ENCODE data around the gene SP2. TPM values are rescaled to one million over a fixed set of nuclear protein-coding genes. Genes with fewer than 3 reads are reported as not detected.
A peak's percentile ranks its signal among the peaks of the same experiment; 100 is the strongest.

SP2 gene
- 10 to 100 TPM; 24.3 to 25.7 (median 25.4) TPM for polyA plus RNA-seq (ENCODE audit: insufficient read length in 4 of 4)

- peak; percentile 100 for DNase-seq (ENCODE audit: low read depth in 4 of 4, low spot score in 3 of 4)
These were observed at the start of gene SP2 for GRCh38 chr17:47895856-47896671. Gene SP2 (plus strand): TSS chr17:47896236. CDS start chr17:47896287, 51 bp downstream.

GRCh38 chr17:47846716-47847340 lies 49.2 kb upstream of the SP2 start:
- no peak for DNase-seq (ENCODE audit: low read depth in 4 of 4, low spot score in 3 of 4)

GRCh38 chr17:47847341-47848197 lies 48.5 kb upstream of the SP2 start:
- no peak for DNase-seq (ENCODE audit: low read depth in 4 of 4, low spot score in 3 of 4)

- DNase-seq (ENCODE audit: low read depth in 4 of 4, low spot score in 3 of 4): no peak
These were observed 47.9 kb upstream of the SP2 start for GRCh38 chr17:47848198-47848513.

GRCh38 chr17:47850373-47850691 lies 45.7 kb upstream of the SP2 start:
- DNase-seq (ENCODE audit: low read depth in 4 of 4, low spot score in 3 of 4): no peak

- DNase-seq (ENCODE audit: low read depth in 4 of 4, low spot score in 3 of 4): no peak
These were observed 45.1 kb upstream of the SP2 start, which contains the start of gene SP6 for GRCh38 chr17:47850692-47851573. Gene SP6 (minus strand): TSS chr17:47851163. CDS start chr17:47848429, 2,734 bp downstream.

- no peak for DNase-seq (ENCODE audit: low read depth in 4 of 4, low spot score in 3 of 4)
These were observed 44.3 kb upstream of the SP2 start for GRCh38 chr17:47851764-47852112.

GRCh38 chr17:47852113-47852949 lies 43.7 kb upstream of the SP2 start:
- DNase-seq (ENCODE audit: low read depth in 4 of 4, low spot score in 3 of 4): no peak

- DNase-seq (ENCODE audit: low read depth in 4 of 4, low spot score in 3 of 4): no peak
These were observed 42.4 kb upstream of the SP2 start for GRCh38 chr17:47853616-47854015.

- no peak for DNase-seq (ENCODE audit: low read depth in 4 of 4, low spot score in 3 of 4)
These were observed 40.3 kb upstream of the SP2 start for GRCh38 chr17:47855737-47856136.

- DNase-seq (ENCODE audit: low read depth in 4 of 4, low spot score in 3 of 4): no peak
These were observed 39.2 kb upstream of the SP2 start for GRCh38 chr17:47856830-47857229.

GRCh38 chr17:47857551-47858455 lies 38.2 kb upstream of the SP2 start:
- no peak for DNase-seq (ENCODE audit: low read depth in 4 of 4, low spot score in 3 of 4)

- no peak for DNase-seq (ENCODE audit: low read depth in 4 of 4, low spot score in 3 of 4)
These were observed 35.6 kb upstream of the SP2 start for GRCh38 chr17:47860386-47860785.

GRCh38 chr17:47862621-47863440 lies 33.2 kb upstream of the SP2 start:
- DNase-seq (ENCODE audit: low read depth in 4 of 4, low spot score in 3 of 4): no peak

- DNase-seq (ENCODE audit: low read depth in 4 of 4, low spot score in 3 of 4): no peak
These were observed 31.2 kb upstream of the SP2 start for GRCh38 chr17:47864791-47865216.

GRCh38 chr17:47866941-47867340 lies 29.1 kb upstream of the SP2 start:
- DNase-seq (ENCODE audit: low read depth in 4 of 4, low spot score in 3 of 4): no peak

- DNase-seq (ENCODE audit: low read depth in 4 of 4, low spot score in 3 of 4): no peak
These were observed 28.1 kb upstream of the SP2 start for GRCh38 chr17:47867813-47868533.
